ENCODE data around the gene DAB2IP. TPM values are rescaled to one million over a fixed set of nuclear protein-coding genes. Genes with fewer than 3 reads are reported as not detected.

DAB2IP gene
- total and polyA plus RNA-seq, 4 donors: 19.4 to 75.0 (median 28.7) TPM

DNA sequence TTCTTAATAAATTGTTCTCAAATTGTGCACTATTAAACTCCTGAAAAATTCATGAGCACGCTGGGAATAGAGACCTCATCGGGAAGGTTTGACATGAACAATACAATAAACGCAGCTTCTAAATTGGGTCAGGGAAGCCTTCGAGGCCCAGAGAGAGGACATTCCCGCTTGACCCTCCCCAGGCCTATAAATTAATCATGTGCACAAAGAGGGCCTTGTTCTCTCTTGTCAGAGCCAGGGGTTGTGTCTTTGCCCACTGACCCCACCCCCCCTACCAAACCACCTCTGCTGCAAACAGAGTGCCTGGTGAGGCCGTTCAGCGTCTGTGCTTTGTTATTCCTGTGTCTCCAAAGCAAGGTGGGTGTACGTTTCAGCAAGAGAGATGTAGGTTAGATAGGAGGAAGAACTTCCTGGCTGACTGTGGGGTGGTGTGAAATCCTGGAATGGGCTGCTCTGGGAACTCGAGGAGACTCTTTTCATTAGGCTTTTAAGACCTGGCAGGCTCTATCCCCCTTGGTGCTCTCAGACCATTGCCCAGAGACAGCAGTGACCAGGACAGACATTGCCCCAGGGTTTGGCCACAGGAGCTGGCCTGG is 18.2 kb upstream of the DAB2IP start:
- Histone ChIP-seq H3K27me3 (ENCODE audit: control insufficient read depth in 3 of 3, insufficient read depth in 3 of 3, low read length in 2 of 3) (no peaks in the 10 kb centered on the region), H3K36me3 (ENCODE audit: control insufficient read depth in 4 of 4, insufficient read depth in 4 of 4, low read length in 4 of 4) (no peaks in the 10 kb centered on the region), H3K9me3 (ENCODE audit: control insufficient read depth in 4 of 4, insufficient read depth in 3 of 4, low read length in 3 of 4) (no peaks in the 10 kb centered on the region), H3K9ac (ENCODE audit: insufficient read depth in 1 of 2, low read length in 2 of 2) (no peak overlapping the region), H3K27ac (ENCODE audit: low read depth in 1 of 2, low read length in 1 of 2) (no peak overlapping the region), H3K4me1 (ENCODE audit: control insufficient read depth in 5 of 5, insufficient read depth in 5 of 5, low read length in 5 of 5) (peaks cover 0 to 9% (median 4%) of the 10 kb centered on the region in 5 donors), H3K4me3 (no peak overlapping the region)
- ATAC-seq (ENCODE audit: insufficient read depth, low FRiP score) (no peak), DNase-seq (no peak)
- 83 to 86% methylated on average over 9 of the region's 9 CpGs for WGBS, 2 donors
- TF ChIP-seq CTCF (IDR thresholded peaks at IDR 0.05; ENCODE audit: control extremely low read depth, extremely low read depth): no peak

DNA sequence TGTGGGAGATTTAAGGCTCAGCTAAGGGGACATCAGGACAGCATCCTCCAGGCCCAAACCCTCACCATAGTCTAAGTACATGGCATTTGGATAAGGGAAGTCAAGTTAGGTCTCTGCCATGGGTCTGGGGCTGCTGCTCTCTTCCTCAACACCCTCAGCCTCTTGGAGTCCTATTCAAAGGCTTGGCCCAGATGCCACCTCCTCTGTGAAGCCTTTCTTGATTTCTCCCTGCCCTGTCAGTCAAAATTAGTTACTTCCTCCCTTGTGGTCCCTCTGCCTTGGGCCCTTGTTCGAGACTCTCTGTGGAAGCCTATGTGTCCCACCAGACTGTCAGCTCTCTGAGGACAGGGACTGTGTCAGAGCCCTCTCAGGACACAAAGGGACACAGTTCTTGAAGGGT is 17.7 kb upstream of the DAB2IP start:
- Histone ChIP-seq H3K9me3 (ENCODE audit: control insufficient read depth in 4 of 4, insufficient read depth in 3 of 4, low read length in 3 of 4) (no peaks in the 10 kb centered on the region), H3K27ac (ENCODE audit: low read depth in 1 of 2, low read length in 1 of 2) (no peak overlapping the region), H3K36me3 (ENCODE audit: control insufficient read depth in 4 of 4, insufficient read depth in 4 of 4, low read length in 4 of 4) (no peaks in the 10 kb centered on the region), H3K4me3 (no peak overlapping the region), H3K4me1 (ENCODE audit: control insufficient read depth in 5 of 5, insufficient read depth in 5 of 5, low read length in 5 of 5) (peaks cover 0 to 9% (median 4%) of the 10 kb centered on the region in 5 donors), H3K27me3 (ENCODE audit: control insufficient read depth in 3 of 3, insufficient read depth in 3 of 3, low read length in 2 of 3) (no peaks in the 10 kb centered on the region), H3K9ac (ENCODE audit: insufficient read depth in 1 of 2, low read length in 2 of 2) (no peak overlapping the region)
- ATAC-seq (ENCODE audit: insufficient read depth, low FRiP score) (no peak), DNase-seq (no peak)
- WGBS, 2 donors: 80 to 85% methylated on average over 1 of the region's 1 CpG
- no peak for TF ChIP-seq CTCF (IDR thresholded peaks at IDR 0.05; ENCODE audit: control extremely low read depth, extremely low read depth)

GRCh38 chr9:121634329-121635261 is 16.8 kb upstream of the DAB2IP start:
- Histone ChIP-seq H3K27me3 (ENCODE audit: control insufficient read depth in 3 of 3, insufficient read depth in 3 of 3, low read length in 2 of 3) (no peaks in the 10 kb centered on the region), H3K4me3 (no peak overlapping the region), H3K4me1 (ENCODE audit: control insufficient read depth in 5 of 5, insufficient read depth in 5 of 5, low read length in 5 of 5) (peaks cover 0 to 9% (median 4%) of the 10 kb centered on the region in 5 donors), H3K36me3 (ENCODE audit: control insufficient read depth in 4 of 4, insufficient read depth in 4 of 4, low read length in 4 of 4) (no peaks in the 10 kb centered on the region), H3K27ac (ENCODE audit: low read depth in 1 of 2, low read length in 1 of 2) (no peak overlapping the region), H3K9me3 (ENCODE audit: control insufficient read depth in 4 of 4, insufficient read depth in 3 of 4, low read length in 3 of 4) (no peaks in the 10 kb centered on the region), H3K9ac (ENCODE audit: insufficient read depth in 1 of 2, low read length in 2 of 2) (no peak overlapping the region)
- 47 to 60% methylated on average over 20 of the region's 20 CpGs for WGBS, 2 donors
- no peak for TF ChIP-seq CTCF (IDR thresholded peaks at IDR 0.05; ENCODE audit: control extremely low read depth, extremely low read depth)
- no peak for ATAC-seq (ENCODE audit: insufficient read depth, low FRiP score)
- DNase-seq: peak; percentile 43 to 51 (median 48)
